Activated T-cell treated with anti-CD3 and anti-CD28 coated beads, Interleukin-2, amount 50 U/mL, for 72 hours (primary cell): ENCODE results near the gene NPBWR2. TPM values are rescaled to one million over a fixed set of nuclear protein-coding genes. Genes with fewer than 3 reads are reported as not detected.
"Not testable (repeated sequence)": the region's sequence is repeated elsewhere in the genome, so short reads cannot be mapped to it uniquely, and the experiment has no call there.

Experiments used
- ATAC-seq, 2 donors: fragments of 150-1000 bp; cut with Tn5 transposase; replicated peaks in 1 of 2; 2 replicates each; pipeline ENCODE4 v1.10.0; 2021; ENCODE audit warnings: moderate library complexity in 2 of 2, mild to moderate bottlenecking in 1 of 2
- DNase-seq, 2 donors: peaks; one replicate each; pipeline ENCODE4 v3.0.0; 2021 to 2022; ENCODE audit warnings: mixed read lengths in 1 of 2
- H3K27ac Mint-ChIP-seq: one replicate; pipeline ENCODE4 v1.8.0; 2022; ENCODE audit warnings: mild to moderate bottlenecking, moderate library complexity, mixed read lengths
- H3K27me3 Mint-ChIP-seq: one replicate; pipeline ENCODE4 v1.8.0; 2022; ENCODE audit warnings: low read depth, mixed read lengths
- H3K36me3 Mint-ChIP-seq, 2 donors: one replicate each; pipeline ENCODE4 v1.8.0; 2022; ENCODE audit warnings: mixed read lengths in 2 of 2, mild to moderate bottlenecking in 1 of 2; ENCODE audit not compliant: insufficient read depth in 2 of 2
- H3K4me1 Mint-ChIP-seq: one replicate; pipeline ENCODE4 v1.8.0; 2022; ENCODE audit warnings: low read depth, mixed read lengths
- H3K4me3 Mint-ChIP-seq, 2 donors: one replicate each; pipeline ENCODE4 v1.8.0; 2022; ENCODE audit warnings: mild to moderate bottlenecking in 2 of 2, mixed read lengths in 2 of 2, moderate library complexity in 2 of 2
- H3K9me3 Mint-ChIP-seq, 2 donors: one replicate each; pipeline ENCODE4 v1.8.0; 2022; ENCODE audit warnings: mixed read lengths in 2 of 2
- total RNA-seq, 2 donors: library from RNA; stranded (reverse); gene quantifications; one replicate each; pipeline ENCODE4 v1.2.3, GENCODE V29; 2022

NPBWR2 gene
- total RNA-seq, 2 donors from 2014 or later = not detected

DNA sequence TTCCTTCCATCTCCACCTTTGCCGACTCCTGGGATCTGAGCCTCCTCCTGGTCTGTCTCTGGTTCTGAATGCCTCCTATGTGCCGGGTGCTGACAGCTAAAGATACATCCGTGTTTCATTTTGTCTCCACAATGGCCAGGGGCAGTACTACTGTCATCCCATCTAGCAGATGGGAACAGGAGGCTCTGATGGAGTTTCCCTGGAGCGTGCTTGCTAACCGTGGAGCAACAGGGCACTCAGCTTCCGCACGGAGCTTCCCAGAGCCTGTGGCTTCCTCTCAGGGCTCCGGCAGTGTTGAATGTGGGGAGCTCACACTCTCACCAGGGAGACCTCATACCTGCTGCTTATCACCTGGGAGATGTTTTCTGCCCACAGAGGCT is 11.9 kb upstream of the NPBWR2 start:
- Mint-ChIP-seq H3K4me3 (no peak overlapping the region), H3K36me3 (no peaks in the 10 kb centered on the region), H3K9me3 (no peaks in the 10 kb centered on the region), H3K4me1 (peaks cover 9% of the 10 kb centered on the region), H3K27ac (no peak overlapping the region), H3K27me3 (no peaks in the 10 kb centered on the region)
- no peak for DNase-seq
- ATAC-seq = no peak

DNA sequence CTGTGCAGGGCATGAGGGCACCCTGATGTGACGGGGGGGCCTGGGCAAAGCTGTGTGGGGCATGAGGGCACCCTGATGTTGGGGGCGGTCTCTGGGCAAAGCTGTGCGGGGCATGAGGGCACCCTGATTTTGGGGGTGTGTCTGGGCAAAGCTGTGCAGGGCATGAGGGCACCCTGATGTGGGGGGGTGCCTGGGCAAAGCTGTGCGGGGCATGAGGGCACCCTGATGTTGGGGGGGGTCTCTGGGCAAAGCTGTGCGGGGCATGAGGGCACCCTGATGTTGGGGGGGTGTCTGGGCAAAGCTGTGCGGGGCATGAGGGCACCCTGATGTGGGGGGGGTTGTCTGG is 10.0 kb upstream of the NPBWR2 start:
- not testable (repeated sequence) for H3K27me3 Mint-ChIP-seq, ATAC-seq, H3K4me3 Mint-ChIP-seq, H3K9me3 Mint-ChIP-seq, DNase-seq, H3K27ac Mint-ChIP-seq, H3K36me3 Mint-ChIP-seq, H3K4me1 Mint-ChIP-seq

DNA sequence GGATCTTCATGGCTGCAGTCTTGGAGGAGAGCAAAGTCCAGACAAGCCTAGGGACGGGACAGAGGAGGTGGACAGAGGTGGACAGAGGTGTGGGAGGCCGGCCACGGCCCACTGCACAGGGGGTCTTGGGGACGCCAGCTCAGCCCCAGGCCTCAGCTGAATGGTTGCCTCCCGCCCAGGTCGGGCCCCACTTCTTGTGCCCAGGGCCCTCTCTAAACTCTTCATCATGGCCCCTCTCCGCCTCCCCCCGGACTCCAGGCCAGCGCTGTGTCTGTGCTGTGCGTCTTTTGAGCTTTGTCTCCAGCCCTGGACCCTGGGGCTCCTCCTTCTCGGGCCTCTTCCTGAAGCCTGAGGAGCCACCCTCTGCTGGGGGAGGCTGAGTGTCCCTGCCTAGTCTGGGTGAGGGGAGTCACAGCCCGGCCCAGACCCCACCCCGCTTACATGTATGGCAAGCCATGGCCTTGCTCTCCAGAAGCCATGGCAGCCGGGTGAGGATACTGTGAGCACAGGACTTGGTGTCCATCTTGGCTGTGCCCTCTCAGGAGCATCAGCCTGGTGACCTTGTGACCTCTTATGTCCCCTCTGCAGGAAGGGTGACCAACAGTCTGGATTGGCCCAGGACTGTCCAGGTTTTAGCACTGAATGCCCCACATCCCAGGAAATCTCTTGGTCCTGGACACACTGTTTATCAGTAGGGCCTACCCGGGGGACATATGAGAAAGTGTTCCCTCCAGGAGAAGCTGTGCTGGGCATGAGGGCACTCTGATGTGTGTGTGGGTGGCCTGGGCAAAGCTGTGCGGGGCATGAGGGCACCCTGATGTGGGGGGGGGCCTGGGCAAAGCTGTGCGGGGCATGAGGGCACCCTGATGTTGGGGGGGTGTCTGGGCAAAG is 9.4 kb upstream of the NPBWR2 start:
- Mint-ChIP-seq H3K4me3 (no peak overlapping the region), H3K9me3 (no peaks in the 10 kb centered on the region), H3K27ac (no peak overlapping the region), H3K27me3 (no peaks in the 10 kb centered on the region), H3K4me1 (peaks cover 9% of the 10 kb centered on the region), H3K36me3 (no peaks in the 10 kb centered on the region)
- DNase-seq (no peak), ATAC-seq (no peak)

DNA sequence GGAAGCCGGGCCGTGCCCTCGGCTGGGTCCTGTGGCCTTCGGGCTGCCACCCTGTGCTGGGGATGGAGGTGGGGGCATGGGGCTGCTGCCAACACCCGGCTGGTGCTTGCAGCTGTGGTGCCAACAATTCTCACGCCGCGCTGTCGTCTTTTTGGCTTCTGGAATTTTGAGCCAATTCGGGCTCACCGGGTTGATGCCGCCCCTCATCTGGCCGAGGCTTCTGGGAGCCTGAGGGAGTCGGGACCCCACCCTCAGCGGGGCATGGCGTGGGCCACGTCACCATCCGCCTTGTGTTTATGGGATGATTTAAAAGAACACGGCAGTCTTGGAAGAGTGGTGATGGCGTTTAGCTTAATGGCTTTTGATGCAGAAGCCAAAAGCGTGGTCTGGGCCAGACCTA is 8.7 kb upstream of the NPBWR2 start:
- Mint-ChIP-seq H3K4me1 (peaks cover 9% of the 10 kb centered on the region), H3K9me3 (no peaks in the 10 kb centered on the region), H3K27ac (no peak overlapping the region), H3K36me3 (no peaks in the 10 kb centered on the region), H3K27me3 (no peaks in the 10 kb centered on the region), H3K4me3 (no peak overlapping the region)
- no peak for ATAC-seq
- no peak for DNase-seq

DNA sequence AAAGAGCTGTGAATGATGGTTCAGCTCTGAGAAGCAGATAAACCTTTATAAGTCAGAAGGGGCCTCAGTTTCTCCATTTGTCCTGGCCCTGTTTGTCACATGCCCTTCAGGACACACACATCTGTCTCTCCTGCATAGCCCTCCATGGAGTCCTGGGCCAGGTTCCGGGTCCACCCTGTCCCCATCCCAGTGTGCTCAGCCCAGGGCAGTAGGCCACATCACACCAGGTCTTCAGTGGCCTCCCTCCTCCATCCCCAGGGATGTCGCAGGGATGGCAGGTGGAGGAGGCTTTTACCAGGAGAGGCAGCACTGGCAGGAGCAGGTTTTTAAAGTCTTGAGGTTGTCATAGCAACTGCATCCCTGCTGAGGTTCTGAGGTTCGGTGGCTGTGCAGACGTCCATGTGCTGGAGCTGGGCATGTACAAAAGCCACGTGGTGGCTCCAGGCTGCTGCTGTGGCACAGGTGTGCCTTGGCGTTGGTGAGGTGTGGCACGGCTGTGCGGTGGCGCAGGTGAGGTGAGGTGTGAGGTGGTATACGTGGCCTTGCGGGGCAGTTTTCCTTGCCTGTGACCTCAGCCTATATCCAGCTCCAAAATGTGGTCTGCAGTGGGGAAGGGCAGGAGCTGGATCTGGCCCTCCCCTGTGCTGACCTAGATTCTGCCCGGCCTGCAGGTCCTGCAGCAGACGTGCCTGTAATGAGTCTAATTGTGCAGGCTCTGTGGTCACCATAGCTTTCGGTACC is 8.0 kb upstream of the NPBWR2 start:
- no peak for DNase-seq
- ATAC-seq = no peak
- Mint-ChIP-seq H3K27ac (no peak overlapping the region), H3K36me3 (no peaks in the 10 kb centered on the region), H3K4me3 (no peak overlapping the region), H3K9me3 (no peaks in the 10 kb centered on the region), H3K27me3 (no peaks in the 10 kb centered on the region), H3K4me1 (peaks cover 6% of the 10 kb centered on the region)

DNA sequence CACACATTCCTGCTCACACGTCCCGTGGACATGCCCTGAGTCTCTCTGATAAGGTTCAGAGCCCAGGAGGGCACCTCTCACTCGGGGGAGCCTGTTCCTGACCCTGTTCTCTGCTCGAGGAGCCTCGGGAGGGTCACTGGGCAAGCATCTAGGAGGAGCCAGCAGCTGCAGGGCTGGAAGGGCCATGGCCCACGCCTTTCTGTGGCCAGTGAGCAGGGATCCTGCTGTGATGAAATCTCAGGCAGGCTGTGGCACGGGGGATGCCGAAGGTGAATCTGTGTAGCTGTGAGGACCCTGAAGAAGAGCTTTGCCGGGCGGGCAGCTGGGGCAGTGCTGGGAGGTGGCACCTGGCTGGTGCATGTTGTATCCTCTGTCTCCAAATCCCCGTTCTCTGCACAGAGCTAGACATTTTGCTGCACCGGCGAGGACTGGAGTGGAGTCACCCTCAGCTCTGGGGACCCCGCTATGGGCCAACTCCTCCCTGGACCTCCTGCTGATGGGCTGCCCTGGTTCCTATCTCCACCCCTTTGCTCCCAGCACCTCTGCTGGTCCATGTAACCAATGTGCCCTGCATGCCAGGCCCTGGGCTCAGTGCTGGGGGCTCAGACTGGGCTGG is 7.1 kb upstream of the NPBWR2 start:
- no peak overlapping the region for H3K27ac Mint-ChIP-seq
- H3K4me3 Mint-ChIP-seq = no peak overlapping the region
- no peaks in the 10 kb centered on the region for H3K36me3 Mint-ChIP-seq
- DNase-seq (no peak), ATAC-seq (no peak)
- no peaks in the 10 kb centered on the region for H3K4me1 Mint-ChIP-seq
- H3K9me3 Mint-ChIP-seq = no peaks in the 10 kb centered on the region
- no peaks in the 10 kb centered on the region for H3K27me3 Mint-ChIP-seq

DNA sequence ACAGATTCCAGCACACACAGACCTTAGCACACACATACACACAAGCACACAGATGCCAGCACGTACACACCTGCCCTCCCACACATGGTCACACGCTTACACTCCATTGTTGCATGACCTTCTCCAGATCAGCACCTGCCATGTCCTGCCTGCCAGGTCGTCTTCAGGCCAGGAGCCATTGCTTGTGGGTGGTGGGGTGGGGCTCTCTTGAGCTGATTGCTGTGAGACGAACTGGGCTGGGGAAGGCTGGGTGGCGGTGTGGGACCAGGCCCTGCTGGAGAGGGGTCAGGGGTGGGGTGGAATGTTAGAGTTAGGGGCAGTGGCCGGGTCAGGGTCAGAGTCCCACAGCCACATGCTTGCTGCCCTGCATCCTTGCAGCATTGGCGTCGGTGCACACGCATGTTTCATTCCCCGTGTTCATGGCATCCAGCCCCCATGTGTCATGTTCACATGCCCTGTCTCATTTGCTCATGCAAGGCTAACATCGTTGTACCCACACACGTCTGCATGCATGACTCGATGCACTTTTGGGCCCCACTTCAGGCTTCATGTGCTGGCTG is 6.5 kb upstream of the NPBWR2 start:
- Mint-ChIP-seq H3K27me3 (no peaks in the 10 kb centered on the region), H3K27ac (no peak overlapping the region), H3K9me3 (no peaks in the 10 kb centered on the region), H3K4me1 (no peaks in the 10 kb centered on the region), H3K4me3 (no peak overlapping the region), H3K36me3 (no peaks in the 10 kb centered on the region)
- ATAC-seq (no peak), DNase-seq (no peak)

DNA sequence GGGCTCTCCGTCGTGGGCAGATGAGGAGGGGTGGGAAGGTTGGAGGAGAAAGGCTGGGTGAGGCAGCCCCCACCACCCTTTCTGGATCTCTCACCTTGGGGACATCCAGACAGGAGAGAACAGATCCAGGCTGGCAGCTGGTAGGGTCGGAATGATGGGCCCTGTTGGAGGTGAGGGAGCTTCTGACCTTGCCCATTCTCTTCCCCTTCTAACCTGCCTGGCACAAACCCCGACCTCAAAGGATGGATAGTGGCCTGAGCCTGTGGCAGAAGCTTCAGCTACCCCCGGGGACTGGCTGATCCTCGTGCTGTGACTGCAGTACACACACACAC is 6.0 kb upstream of the NPBWR2 start:
- no peaks in the 10 kb centered on the region for H3K9me3 Mint-ChIP-seq
- no peak overlapping the region for H3K27ac Mint-ChIP-seq
- H3K4me3 Mint-ChIP-seq = no peak overlapping the region
- ATAC-seq = no peak
- H3K27me3 Mint-ChIP-seq = no peaks in the 10 kb centered on the region
- H3K36me3 Mint-ChIP-seq = no peaks in the 10 kb centered on the region
- no peak for DNase-seq
- no peaks in the 10 kb centered on the region for H3K4me1 Mint-ChIP-seq

DNA sequence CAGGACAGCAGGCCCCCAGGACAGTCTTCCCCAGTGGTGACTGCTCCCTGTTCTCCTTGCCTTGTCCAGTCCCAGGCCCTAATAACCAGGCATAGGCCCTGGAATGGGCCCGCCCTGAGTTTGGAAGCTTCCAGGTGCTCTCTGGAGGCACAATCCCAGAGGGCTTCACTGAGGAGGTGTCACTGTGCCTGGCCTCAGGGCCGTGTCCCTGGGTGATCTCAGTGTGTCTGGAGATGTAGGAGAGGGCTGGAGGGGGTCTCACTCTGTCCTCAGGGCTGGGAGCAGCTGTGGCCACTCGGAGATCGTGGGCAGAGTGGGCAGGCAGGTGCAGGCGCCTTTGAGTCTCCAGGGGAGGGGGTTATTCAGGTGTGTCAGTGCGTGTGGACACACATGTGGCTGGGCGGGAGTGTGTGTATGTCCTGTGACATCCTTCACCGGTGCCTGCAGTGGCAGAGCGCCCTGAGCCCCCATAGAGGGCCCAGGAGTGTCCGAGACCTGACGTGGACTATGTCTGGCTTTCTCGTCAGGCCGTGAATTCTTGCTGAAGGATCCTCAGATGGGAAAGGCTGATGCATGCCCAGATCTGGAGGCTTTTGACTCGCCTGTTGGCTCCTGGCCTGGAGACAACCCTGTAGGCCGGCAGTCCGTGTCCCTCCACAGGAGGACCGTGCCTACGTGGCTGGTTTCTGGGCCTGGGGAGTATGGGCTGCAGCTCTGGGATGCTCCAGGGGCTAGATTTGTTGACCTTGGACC is 5.5 kb upstream of the NPBWR2 start:
- H3K27ac Mint-ChIP-seq = no peak overlapping the region
- H3K9me3 Mint-ChIP-seq = no peaks in the 10 kb centered on the region
- no peaks in the 10 kb centered on the region for H3K27me3 Mint-ChIP-seq
- H3K36me3 Mint-ChIP-seq = no peaks in the 10 kb centered on the region
- H3K4me3 Mint-ChIP-seq = no peak overlapping the region
- DNase-seq = no peak
- ATAC-seq = no peak
- H3K4me1 Mint-ChIP-seq = no peaks in the 10 kb centered on the region

DNA sequence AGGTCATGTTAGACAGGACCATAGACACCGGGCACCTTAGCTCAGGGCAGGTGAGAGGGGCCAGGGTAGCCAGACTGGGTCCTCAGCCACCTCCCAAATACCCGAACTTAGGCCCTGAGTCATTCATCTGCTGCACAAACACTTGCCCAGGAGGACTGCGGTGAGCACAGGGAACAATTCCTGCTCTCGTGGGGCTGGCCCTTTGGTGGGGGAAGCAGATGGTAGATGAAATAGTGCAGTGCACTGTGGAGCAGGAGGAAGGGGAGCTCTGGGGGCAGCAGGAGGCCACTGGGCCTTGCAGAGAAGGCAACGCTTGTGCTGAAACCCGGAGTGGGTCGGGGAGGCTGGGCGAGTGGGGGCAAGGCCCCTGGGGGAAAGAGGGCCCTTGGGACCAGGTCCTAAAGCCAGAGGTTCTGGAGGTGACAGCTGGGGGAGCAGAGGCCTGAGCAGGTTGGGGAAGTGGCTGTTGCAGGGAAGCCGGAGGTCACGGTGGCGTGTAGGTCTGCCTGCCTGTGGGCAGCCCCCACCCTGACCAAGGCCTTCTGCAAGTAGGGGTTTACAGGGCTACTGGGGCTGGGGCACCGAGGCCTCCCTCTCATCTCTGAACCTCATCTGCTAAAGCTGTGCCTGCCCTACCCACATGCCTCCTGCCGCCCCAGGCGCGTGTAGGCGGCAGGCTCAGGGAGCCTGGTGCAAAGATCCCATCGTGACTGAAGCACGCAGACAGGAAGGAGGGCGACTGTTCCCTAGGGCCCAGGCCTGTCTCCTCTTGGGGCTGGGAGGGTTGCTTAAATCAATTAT is 4.7 kb upstream of the NPBWR2 start:
- no peaks in the 10 kb centered on the region for H3K9me3 Mint-ChIP-seq
- DNase-seq (no peak), ATAC-seq (no peak)
- no peak overlapping the region for H3K4me3 Mint-ChIP-seq
- H3K27ac Mint-ChIP-seq = no peak overlapping the region
- no peaks in the 10 kb centered on the region for H3K36me3 Mint-ChIP-seq
- H3K4me1 Mint-ChIP-seq = no peaks in the 10 kb centered on the region
- no peaks in the 10 kb centered on the region for H3K27me3 Mint-ChIP-seq

DNA sequence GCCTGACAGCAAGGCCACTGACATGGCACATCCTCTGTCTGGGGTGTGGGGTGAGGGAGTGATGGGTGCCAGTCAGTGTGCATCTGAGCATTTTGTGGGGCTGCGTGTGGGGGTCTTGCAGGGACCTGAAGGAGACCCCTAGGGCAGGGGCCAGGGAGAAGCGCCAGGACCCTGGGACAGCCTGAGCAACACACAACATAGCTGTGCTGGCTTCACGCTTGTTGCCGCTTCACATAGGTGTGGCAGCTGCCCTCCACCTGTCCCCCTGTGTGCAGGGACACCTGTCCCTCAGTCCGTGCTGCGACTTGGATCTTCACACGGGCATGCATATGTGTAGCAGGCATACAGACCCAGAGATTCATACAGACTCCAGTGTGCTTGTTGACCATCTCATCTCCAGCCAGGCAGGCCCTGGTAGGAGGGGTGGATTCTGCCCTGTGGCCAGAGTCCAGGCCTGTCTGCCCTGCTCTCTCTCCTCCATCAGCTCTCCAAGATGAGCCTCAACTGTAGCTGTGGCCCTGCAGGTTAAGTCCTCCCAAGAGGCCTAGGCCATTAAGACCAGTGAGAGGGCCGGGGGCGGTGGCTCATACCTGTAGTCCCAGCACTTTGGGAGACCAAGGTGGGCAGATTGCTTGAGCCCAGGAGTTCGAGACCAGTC is 3.2 kb upstream of the NPBWR2 start:
- no peaks in the 10 kb centered on the region for H3K4me1 Mint-ChIP-seq
- no peak for ATAC-seq
- H3K9me3 Mint-ChIP-seq = no peaks in the 10 kb centered on the region
- no peaks in the 10 kb centered on the region for H3K36me3 Mint-ChIP-seq
- no peak for DNase-seq
- H3K4me3 Mint-ChIP-seq = no peak overlapping the region
- H3K27me3 Mint-ChIP-seq = no peaks in the 10 kb centered on the region
- H3K27ac Mint-ChIP-seq = no peak overlapping the region

DNA sequence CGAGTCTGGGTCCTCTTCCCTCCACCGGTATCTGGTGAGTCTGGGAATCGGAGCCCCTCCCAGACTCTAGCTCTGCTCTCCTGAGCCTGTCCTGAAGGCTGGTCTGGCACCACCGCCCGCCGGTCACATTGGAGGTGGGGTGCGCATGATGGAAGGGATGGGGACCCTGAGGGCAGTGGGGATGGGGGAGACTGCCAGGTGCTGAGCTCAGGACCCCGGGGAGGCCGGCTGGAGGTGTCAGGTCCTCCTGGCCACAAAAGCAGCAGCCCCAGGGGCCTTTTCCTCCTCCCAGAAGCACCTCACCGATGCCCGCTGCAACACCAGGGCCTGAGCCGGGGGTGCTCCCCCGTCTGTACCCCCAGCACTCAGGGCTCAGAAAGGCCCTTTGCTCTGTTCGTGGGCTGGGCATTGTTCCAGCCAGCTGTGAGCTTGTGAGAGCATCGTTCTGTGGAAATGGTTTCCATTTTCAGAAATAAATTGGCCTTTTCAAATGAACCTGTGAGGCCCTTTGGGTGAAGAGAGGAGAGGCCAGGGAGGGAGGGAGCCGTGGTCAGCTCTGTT is 2.5 kb upstream of the NPBWR2 start:
- no peak overlapping the region for H3K27ac Mint-ChIP-seq
- no peaks in the 10 kb centered on the region for H3K36me3 Mint-ChIP-seq
- no peak for ATAC-seq
- no peaks in the 10 kb centered on the region for H3K27me3 Mint-ChIP-seq
- H3K9me3 Mint-ChIP-seq = no peaks in the 10 kb centered on the region
- no peaks in the 10 kb centered on the region for H3K4me1 Mint-ChIP-seq
- H3K4me3 Mint-ChIP-seq = no peak overlapping the region
- DNase-seq = no peak
